Measurements from ENCODE around the gene COTL1. TPM values are rescaled to one million over a fixed set of nuclear protein-coding genes. Genes with fewer than 3 reads are reported as not detected.
A peak's percentile ranks its signal among the peaks of the same experiment; 100 is the strongest.

COTL1 gene
- total and polyA plus RNA-seq, 2 donors from 2014 or later = 122 to 136 TPM

DNA sequence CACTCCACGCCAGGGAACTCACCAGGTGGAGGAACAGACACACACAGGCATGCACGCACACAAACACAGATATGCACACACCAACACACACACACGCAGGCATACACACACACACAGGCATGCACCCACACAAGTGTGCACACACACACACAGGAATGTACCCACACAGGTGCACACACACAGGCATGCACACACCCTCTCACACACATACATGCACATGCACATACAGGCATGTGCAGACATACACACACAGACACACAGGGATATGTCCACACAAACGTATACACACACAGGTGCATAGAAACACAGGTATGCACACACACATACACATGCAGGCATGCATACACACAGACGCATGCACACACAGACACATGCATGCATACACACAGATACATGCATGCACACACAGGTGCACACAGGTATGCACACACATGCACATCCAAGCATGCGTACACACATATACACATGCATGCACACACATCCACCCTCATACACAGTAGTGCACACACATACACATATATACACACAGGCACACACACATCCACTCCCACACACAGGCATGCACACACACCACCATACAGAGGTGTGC is 39.2 kb downstream of the COTL1 start:
- no peak overlapping the region for H3K9ac ChIP-seq (ENCODE audit: low read length in 3 of 3)
- H3K4me3 ChIP-seq (ENCODE audit: low read length in 3 of 3) = peak overlapping the region in 1 of 3 donors; percentile 1
- H3K36me3 ChIP-seq (ENCODE audit: control insufficient read depth in 2 of 3, insufficient read depth in 3 of 3, low read length in 3 of 3) = peaks cover 2 to 5% (median 3%) of the 10 kb centered on the region in 3 donors
- TF ChIP-seq, protein P1, sequence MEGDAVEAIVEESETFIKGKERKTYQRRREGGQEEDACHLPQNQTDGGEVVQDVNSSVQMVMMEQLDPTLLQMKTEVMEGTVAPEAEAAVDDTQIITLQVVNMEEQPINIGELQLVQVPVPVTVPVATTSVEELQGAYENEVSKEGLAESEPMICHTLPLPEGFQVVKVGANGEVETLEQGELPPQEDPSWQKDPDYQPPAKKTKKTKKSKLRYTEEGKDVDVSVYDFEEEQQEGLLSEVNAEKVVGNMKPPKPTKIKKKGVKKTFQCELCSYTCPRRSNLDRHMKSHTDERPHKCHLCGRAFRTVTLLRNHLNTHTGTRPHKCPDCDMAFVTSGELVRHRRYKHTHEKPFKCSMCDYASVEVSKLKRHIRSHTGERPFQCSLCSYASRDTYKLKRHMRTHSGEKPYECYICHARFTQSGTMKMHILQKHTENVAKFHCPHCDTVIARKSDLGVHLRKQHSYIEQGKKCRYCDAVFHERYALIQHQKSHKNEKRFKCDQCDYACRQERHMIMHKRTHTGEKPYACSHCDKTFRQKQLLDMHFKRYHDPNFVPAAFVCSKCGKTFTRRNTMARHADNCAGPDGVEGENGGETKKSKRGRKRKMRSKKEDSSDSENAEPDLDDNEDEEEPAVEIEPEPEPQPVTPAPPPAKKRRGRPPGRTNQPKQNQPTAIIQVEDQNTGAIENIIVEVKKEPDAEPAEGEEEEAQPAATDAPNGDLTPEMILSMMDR (IDR thresholded peaks at IDR 0.05; ENCODE audit: borderline replicate concordance, extremely low read depth, insufficient read depth) = no peak
- H3K4me1 ChIP-seq (ENCODE audit: control insufficient read depth in 2 of 3, insufficient read depth in 2 of 3, low read depth in 1 of 3, low read length in 3 of 3) = peaks cover 0 to 9% (median 0%) of the 10 kb centered on the region in 3 donors
- H3K27ac ChIP-seq (ENCODE audit: low read depth in 2 of 2, low read length in 2 of 2) = no peak overlapping the region
- peaks cover 0 to 2% (median 0%) of the 10 kb centered on the region in 3 donors for H3K9me3 ChIP-seq (ENCODE audit: control insufficient read depth in 2 of 3, insufficient read depth in 1 of 3, low read length in 3 of 3)
- FAIRE-seq (no peak), DNase-seq (no peak)
- no peaks in the 10 kb centered on the region for H3K27me3 ChIP-seq (ENCODE audit: control insufficient read depth, insufficient read depth, low read length)
- intact Hi-C loops (cut with DNase I) = no loop called here

DNA sequence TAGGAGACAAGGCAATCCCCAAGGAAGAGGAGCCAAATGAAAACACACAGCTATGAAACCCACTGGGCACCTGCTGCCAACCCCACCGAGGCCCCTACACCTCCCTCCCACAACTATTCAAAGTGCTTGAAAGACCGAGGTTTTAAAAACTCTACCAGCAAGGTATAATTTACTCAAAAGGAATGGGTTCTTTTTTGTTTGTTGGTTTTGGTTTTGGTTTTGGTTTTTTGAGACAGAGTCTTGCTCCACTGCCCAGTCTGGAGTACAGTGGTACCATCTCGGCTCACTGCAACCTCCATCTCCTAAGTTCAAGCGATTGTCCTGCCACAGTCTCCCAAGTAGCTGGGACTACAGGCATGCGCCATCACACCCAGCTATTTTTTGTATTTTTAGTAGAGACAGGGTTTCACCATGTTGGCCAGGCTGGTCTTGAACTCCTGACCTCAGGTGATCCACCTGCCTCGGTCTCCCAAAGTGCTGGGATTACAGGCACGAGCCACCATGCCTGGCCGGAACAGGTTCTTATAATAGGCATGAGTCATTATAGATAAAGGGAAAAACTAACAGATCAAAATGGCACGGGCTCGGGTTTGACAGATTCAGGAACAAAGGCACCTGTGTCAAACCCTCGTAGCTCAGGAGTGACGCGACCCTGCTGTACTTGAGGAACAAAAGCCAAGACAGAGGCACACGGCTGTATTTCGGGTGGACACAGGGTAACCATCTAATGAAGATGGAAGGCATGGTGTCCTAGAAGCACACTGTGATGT is 40.7 kb downstream of the COTL1 start:
- no peak overlapping the region for H3K4me3 ChIP-seq (ENCODE audit: low read length in 3 of 3)
- FAIRE-seq (no peak), DNase-seq (no peak)
- H3K4me1 ChIP-seq (ENCODE audit: control insufficient read depth in 2 of 3, insufficient read depth in 2 of 3, low read depth in 1 of 3, low read length in 3 of 3) = peaks cover 0 to 9% (median 0%) of the 10 kb centered on the region in 3 donors
- TF ChIP-seq, protein P1 (IDR thresholded peaks at IDR 0.05; ENCODE audit: borderline replicate concordance, extremely low read depth, insufficient read depth) = no peak
- H3K36me3 ChIP-seq (ENCODE audit: control insufficient read depth in 2 of 3, insufficient read depth in 3 of 3, low read length in 3 of 3) = peaks cover 2 to 5% (median 3%) of the 10 kb centered on the region in 3 donors
- intact Hi-C loops (cut with DNase I) = no loop called here
- peaks cover 0 to 2% (median 0%) of the 10 kb centered on the region in 3 donors for H3K9me3 ChIP-seq (ENCODE audit: control insufficient read depth in 2 of 3, insufficient read depth in 1 of 3, low read length in 3 of 3)
- no peak overlapping the region for H3K9ac ChIP-seq (ENCODE audit: low read length in 3 of 3)
- no peaks in the 10 kb centered on the region for H3K27me3 ChIP-seq (ENCODE audit: control insufficient read depth, insufficient read depth, low read length)
- H3K27ac ChIP-seq (ENCODE audit: low read depth in 2 of 2, low read length in 2 of 2) = peak overlapping the region in 1 of 2 donors; percentile 6

DNA sequence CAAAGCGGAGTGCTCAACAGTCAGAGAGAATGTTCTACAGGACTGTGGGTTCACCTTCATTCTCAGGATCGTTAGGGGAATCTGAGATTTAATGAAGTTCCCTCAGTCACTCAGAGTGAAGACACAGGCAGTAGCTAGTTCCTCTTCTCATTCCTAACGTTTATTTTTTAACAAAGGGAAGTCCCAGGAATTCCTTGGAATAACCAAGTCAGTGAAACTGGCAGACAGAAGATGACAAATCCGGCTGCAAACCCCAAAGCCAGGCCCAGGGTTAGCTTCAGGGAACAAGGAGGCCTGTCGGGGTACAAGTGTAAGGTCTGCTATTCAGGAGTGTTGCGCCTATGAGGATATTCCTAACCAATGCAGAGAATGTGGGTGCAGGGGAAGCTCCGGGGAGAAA is 42.0 kb downstream of the COTL1 start:
- Histone ChIP-seq H3K36me3 (ENCODE audit: control insufficient read depth in 2 of 3, insufficient read depth in 3 of 3, low read length in 3 of 3) (peaks cover 2 to 5% (median 3%) of the 10 kb centered on the region in 3 donors), H3K9me3 (ENCODE audit: control insufficient read depth in 2 of 3, insufficient read depth in 1 of 3, low read length in 3 of 3) (peaks cover 0 to 2% (median 0%) of the 10 kb centered on the region in 3 donors), H3K4me1 (ENCODE audit: control insufficient read depth in 2 of 3, insufficient read depth in 2 of 3, low read depth in 1 of 3, low read length in 3 of 3) (peaks cover 0 to 9% (median 0%) of the 10 kb centered on the region in 3 donors), H3K27ac (ENCODE audit: low read depth in 2 of 2, low read length in 2 of 2) (no peak overlapping the region), H3K27me3 (ENCODE audit: control insufficient read depth, insufficient read depth, low read length) (no peaks in the 10 kb centered on the region), H3K4me3 (ENCODE audit: low read length in 3 of 3) (no peak overlapping the region), H3K9ac (ENCODE audit: low read length in 3 of 3) (no peak overlapping the region)
- intact Hi-C loops (cut with DNase I) = no loop called here
- TF ChIP-seq, protein P1 (IDR thresholded peaks at IDR 0.05; ENCODE audit: borderline replicate concordance, extremely low read depth, insufficient read depth) = no peak
- DNase-seq (no peak), FAIRE-seq (no peak)

Measured in kidney (tissue), 14 donors.